Measurements from ENCODE around the gene DCPS. TPM values are rescaled to one million over a fixed set of nuclear protein-coding genes. Genes with fewer than 3 reads are reported as not detected.
A peak's percentile ranks its signal among the peaks of the same experiment; 100 is the strongest.
"Not testable (repeated sequence)": the region's sequence is repeated elsewhere in the genome, so short reads cannot be mapped to it uniquely, and the experiment has no call there.

Gene DCPS
- total RNA-seq, 1 experiment from 2014 or later: 52.6 TPM

- no peak overlapping the region for H2AFZ ChIP-seq (ENCODE audit: low read length)
- peak overlapping the region; percentile 45 for H3K27ac ChIP-seq (ENCODE audit: low read length)
- H3K36me3 ChIP-seq (ENCODE audit: low read depth, low read length): peaks cover 13% of the 10 kb centered on the region; the same call in 1 of the 2 replicates
- H3K27me3 ChIP-seq (ENCODE audit: low read length): no peaks in the 10 kb centered on the region
- no peak for ATAC-seq
- H4K20me1 ChIP-seq (ENCODE audit: low read length): no peaks in the 10 kb centered on the region
- intact Hi-C loops (cut with micrococcal nuclease): no loop called here
- no peak overlapping the region for H3K4me2 ChIP-seq (ENCODE audit: low read length)
- H3K9ac ChIP-seq (ENCODE audit: low read length): no peak overlapping the region
- peaks cover 25% of the 10 kb centered on the region for H3K79me2 ChIP-seq (ENCODE audit: low read length)
- TSS peak; percentile 15 for BruUV-seq (replicated peaks)
- no peaks in the 10 kb centered on the region for H3F3A ChIP-seq (ENCODE audit: low read length, unreplicated experiment)
- peak; percentile 32 for DNase-seq
- no peak overlapping the region for H3K4me3 ChIP-seq (ENCODE audit: low read length)
- no peaks in the 10 kb centered on the region for H3K9me3 ChIP-seq (ENCODE audit: low read length)
- POLR2A ChIA-PET (ENCODE audit: unreplicated experiment): no interaction called here
- CTCF ChIA-PET: no interaction called here
- H3K4me1 ChIP-seq (ENCODE audit: insufficient read depth, low read length): peaks cover 30% of the 10 kb centered on the region
- TF ChIP-seq EZH2phosphoT487 (IDR thresholded peaks at IDR 0.05; ENCODE audit: borderline replicate concordance, low read length): no peak
- no peak for TF ChIP-seq EZH2 (IDR thresholded peaks at IDR 0.05; ENCODE audit: low read length, unreplicated experiment)
- TF ChIP-seq CTCF (conservative IDR thresholded peaks at IDR 0.05; ENCODE audit: low read depth, low read length): no peak
- no peaks in the 10 kb centered on the region for H3K9me2 ChIP-seq (replicated peaks; ENCODE audit: low read length)
Observed at GRCh38 chr11:126345759-126346585, 42.1 kb downstream of the DCPS start.

GRCh38 chr11:126346586-126346940 lies 42.7 kb downstream of the DCPS start:
- Histone ChIP-seq H3K36me3 (ENCODE audit: low read depth, low read length) (peaks cover 16% of the 10 kb centered on the region; the same call in 1 of the 2 replicates), H3K4me1 (ENCODE audit: insufficient read depth, low read length) (peaks cover 24% of the 10 kb centered on the region), H2AFZ (ENCODE audit: low read length) (no peak overlapping the region), H3K9ac (ENCODE audit: low read length) (no peak overlapping the region), H3K4me3 (ENCODE audit: low read length) (no peak overlapping the region), H3K27ac (ENCODE audit: low read length) (peak overlapping the region; percentile 45), H3K4me2 (ENCODE audit: low read length) (no peak overlapping the region), H3K9me2 (replicated peaks; ENCODE audit: low read length) (no peaks in the 10 kb centered on the region), H3K79me2 (ENCODE audit: low read length) (peaks cover 31% of the 10 kb centered on the region), H3F3A (ENCODE audit: low read length, unreplicated experiment) (no peaks in the 10 kb centered on the region), H3K9me3 (ENCODE audit: low read length) (no peaks in the 10 kb centered on the region), H3K27me3 (ENCODE audit: low read length) (no peaks in the 10 kb centered on the region), H4K20me1 (ENCODE audit: low read length) (no peaks in the 10 kb centered on the region)
- POLR2A ChIA-PET (ENCODE audit: unreplicated experiment): no interaction called here
- CTCF ChIA-PET: no interaction called here
- intact Hi-C loops (cut with micrococcal nuclease): no loop called here
- no peak for DNase-seq
- no TSS peak for BruUV-seq (replicated peaks)
- no peak for ATAC-seq
- TF ChIP-seq EZH2 (IDR thresholded peaks at IDR 0.05; ENCODE audit: low read length, unreplicated experiment) (no peak), EZH2phosphoT487 (IDR thresholded peaks at IDR 0.05; ENCODE audit: borderline replicate concordance, low read length) (no peak), CTCF (conservative IDR thresholded peaks at IDR 0.05; ENCODE audit: low read depth, low read length) (no peak)

DNA sequence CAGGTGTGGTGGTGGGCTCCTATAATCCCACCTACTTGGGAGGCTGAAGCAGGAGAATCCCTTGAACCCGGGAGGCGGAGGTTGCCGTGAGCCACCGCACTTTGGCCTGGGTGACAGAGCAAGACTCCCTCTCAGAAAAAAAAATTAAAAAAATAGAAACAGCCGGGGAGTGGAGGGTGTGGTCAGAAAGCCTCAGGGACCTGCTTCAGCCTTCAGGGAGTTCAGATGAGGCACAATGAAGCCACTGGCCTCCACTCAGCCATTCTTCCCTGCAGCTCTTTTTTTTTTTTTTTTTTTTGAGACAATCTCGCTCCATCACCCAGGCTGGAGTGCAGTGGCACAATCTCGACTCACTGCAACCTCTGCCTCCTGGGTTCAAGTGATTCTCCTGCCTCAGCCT lies 43.1 kb downstream of the DCPS start:
- ATAC-seq; H2AFZ ChIP-seq (ENCODE audit: low read length); H3F3A ChIP-seq (ENCODE audit: low read length, unreplicated experiment); H3K27me3 ChIP-seq (ENCODE audit: low read length); H3K4me3 ChIP-seq (ENCODE audit: low read length); intact Hi-C loops (cut with micrococcal nuclease); H3K27ac ChIP-seq (ENCODE audit: low read length); H3K9ac ChIP-seq (ENCODE audit: low read length); POLR2A ChIA-PET (ENCODE audit: unreplicated experiment); DNase-seq; H3K9me3 ChIP-seq (ENCODE audit: low read length); H3K9me2 ChIP-seq (replicated peaks; ENCODE audit: low read length); H3K4me2 ChIP-seq (ENCODE audit: low read length); CTCF ChIA-PET; BruUV-seq (replicated peaks); H4K20me1 ChIP-seq (ENCODE audit: low read length): not testable (repeated sequence)
- H3K79me2 ChIP-seq (ENCODE audit: low read length): peaks cover 35% of the 10 kb centered on the region
- peaks cover 22% of the 10 kb centered on the region for H3K4me1 ChIP-seq (ENCODE audit: insufficient read depth, low read length)
- peaks cover 19% of the 10 kb centered on the region; the same call in 1 of the 2 replicates for H3K36me3 ChIP-seq (ENCODE audit: low read depth, low read length)

Data from PC-3 (cell line).